AG04450 (cell line): Measurements from ENCODE around the gene CENPVL2. TPM values are rescaled to one million over a fixed set of nuclear protein-coding genes. Genes with fewer than 3 reads are reported as not detected.
"Not testable (repeated sequence)": the region's sequence is repeated elsewhere in the genome, so short reads cannot be mapped to it uniquely, and the experiment has no call there.

Experiments
- CTCF ChIA-PET: fragments of 300-600, 350-600 bp; formaldehyde crosslinking; extraction: SDS; loops from one replicate; lab custom pipeline; 2022; ENCODE audit warnings: antibody characterized with exemption, inconsistent platforms; lab: Charles Lee
- POLR2A ChIA-PET: fragments of 350-600 bp; formaldehyde crosslinking; extraction: SDS; loops from one replicate; lab custom pipeline; 2021; ENCODE audit warnings: antibody characterized with exemption, inconsistent platforms; lab: Yijun Ruan, JAX
- DNase-seq: peaks from one replicate; pipeline ENCODE4 v3.0.0-alpha.2; 2011; ENCODE audit warnings: low read depth, low spot score
- H3K27ac ChIP-seq: one replicate; pipeline ENCODE4 v1.5.1; 2012; ENCODE audit warnings: low read depth, low read length, control low read depth
- H3K27me3 ChIP-seq: one replicate; pipeline ENCODE4 v1.6.0; 2012; ENCODE audit warnings: low read length; ENCODE audit not compliant: control insufficient read depth, insufficient read depth
- H3K4me3 ChIP-seq: 2 replicates; pipeline ENCODE4 v1.5.1; 2011; ENCODE audit warnings: mild to moderate bottlenecking, low read depth, low read length, control low read depth
- H3K9me3 ChIP-seq: 2 replicates; pipeline ENCODE4 v1.5.1; 2012; ENCODE audit warnings: low read length; ENCODE audit not compliant: control insufficient read depth, insufficient read depth
- polyA plus RNA-seq: library from polyadenylated mRNA; depleted of rRNA; stranded (reverse); fragments of >200 nt; gene quantifications from 2 replicates; pipeline ENCODE4 v1.2.3, GENCODE V29; 2011; rRNA removed
- TF ChIP-seq, protein P1 (sequence below): IDR thresholded peaks from 2 replicates; pipeline ENCODE4 v1.5.1; 2011; ENCODE audit warnings: low read depth, low read length, control low read depth, inconsistent platforms

The CENPVL2 gene
- polyA plus RNA-seq, 1 experiment: not detected

DNA sequence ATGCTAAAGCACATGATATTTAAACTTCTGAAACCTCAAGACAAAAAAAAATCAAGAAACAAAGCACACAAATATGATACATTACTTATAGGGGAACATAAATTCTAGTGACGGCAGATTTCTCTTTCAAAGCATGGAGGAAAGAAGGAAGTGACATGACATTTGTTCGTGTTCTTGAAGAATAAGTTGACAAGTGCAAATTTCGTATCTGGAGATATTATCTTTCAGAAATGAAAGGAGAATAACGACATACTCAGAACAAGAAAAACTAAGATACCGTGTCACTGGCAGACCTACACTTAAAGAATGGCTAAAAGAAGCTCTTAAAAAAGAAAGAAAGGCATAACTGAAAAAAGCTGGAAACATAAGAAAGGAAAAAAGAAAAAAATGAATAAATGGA lies 16.6 kb downstream of the CENPVL2 start:
- TF ChIP-seq, protein P1, sequence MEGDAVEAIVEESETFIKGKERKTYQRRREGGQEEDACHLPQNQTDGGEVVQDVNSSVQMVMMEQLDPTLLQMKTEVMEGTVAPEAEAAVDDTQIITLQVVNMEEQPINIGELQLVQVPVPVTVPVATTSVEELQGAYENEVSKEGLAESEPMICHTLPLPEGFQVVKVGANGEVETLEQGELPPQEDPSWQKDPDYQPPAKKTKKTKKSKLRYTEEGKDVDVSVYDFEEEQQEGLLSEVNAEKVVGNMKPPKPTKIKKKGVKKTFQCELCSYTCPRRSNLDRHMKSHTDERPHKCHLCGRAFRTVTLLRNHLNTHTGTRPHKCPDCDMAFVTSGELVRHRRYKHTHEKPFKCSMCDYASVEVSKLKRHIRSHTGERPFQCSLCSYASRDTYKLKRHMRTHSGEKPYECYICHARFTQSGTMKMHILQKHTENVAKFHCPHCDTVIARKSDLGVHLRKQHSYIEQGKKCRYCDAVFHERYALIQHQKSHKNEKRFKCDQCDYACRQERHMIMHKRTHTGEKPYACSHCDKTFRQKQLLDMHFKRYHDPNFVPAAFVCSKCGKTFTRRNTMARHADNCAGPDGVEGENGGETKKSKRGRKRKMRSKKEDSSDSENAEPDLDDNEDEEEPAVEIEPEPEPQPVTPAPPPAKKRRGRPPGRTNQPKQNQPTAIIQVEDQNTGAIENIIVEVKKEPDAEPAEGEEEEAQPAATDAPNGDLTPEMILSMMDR: no peak
- Histone ChIP-seq H3K4me3 (no peak overlapping the region), H3K27me3 (no peaks in the 10 kb centered on the region), H3K9me3 (no peaks in the 10 kb centered on the region), H3K27ac (no peak overlapping the region)
- CTCF ChIA-PET: no interaction called here
- POLR2A ChIA-PET: no interaction called here
- no peak for DNase-seq

DNA sequence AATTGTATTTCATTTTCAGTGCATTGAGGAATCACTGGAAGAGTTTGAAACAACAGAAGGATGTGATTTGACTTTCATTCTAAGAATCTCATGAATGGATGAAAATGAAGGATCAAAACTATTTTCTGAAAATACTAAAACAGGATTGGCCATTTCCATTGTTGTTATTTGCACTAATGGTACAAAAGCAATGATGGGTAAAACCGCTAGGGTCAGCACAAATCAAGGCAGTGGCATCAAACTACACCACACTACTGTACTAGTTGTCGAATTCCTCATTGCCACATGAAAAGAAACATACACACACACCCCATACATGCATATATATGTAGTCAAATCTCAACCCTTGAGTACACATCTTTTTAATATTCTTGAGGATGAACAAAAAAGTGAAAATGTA lies 39.3 kb downstream of the CENPVL2 start:
- ChIA-PET CTCF (no interaction called here), POLR2A (no interaction called here)
- Histone ChIP-seq H3K9me3 (no peaks in the 10 kb centered on the region), H3K4me3 (no peak overlapping the region), H3K27ac (no peak overlapping the region), H3K27me3 (no peaks in the 10 kb centered on the region)
- no peak for DNase-seq
- TF ChIP-seq, protein P1: no peak

DNA sequence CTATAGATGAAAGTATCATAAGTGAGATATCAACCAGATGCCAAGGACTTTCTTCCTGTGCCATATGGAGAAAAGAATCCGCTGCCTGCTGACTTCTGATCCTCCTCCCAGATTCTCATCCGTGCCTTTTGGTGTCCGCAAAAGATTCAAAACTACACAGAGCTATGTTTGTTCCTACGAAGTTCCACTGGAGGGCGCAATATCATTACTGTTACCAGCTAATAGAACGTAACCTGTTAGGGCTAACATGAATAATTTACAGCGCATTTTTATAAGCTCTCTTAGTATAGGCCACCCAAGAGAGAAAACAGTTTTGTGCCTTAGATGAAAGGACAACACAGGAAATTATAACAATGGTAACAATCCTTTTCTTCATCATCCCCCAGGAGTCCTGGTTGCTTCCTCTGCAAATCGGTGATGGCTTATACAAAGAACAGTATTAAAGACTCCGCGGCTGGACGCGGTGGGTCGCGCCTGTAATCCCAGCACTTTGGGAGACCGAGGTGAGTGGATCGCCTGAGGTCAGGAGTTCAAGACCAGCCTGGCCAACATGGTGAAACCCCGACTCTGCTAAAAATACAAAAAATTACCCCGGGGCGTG lies 41.1 kb downstream of the CENPVL2 start:
- TF ChIP-seq, protein P1: peak; percentile 51
- ChIA-PET POLR2A (interaction anchor here (0.9 kb wide), 1 partner anchor 252 kb away, joined by 3 read pairs; the partner anchor contains the start of gene MAGED1), CTCF (interaction anchor here (0.9 to 2.0 kb wide), 6 partner anchors 19 to 620 kb away, joined by 3 to 14 read pairs (median 5); no protein-coding TSS in a partner anchor)
- Histone ChIP-seq H3K27ac (no peak overlapping the region), H3K9me3 (no peaks in the 10 kb centered on the region), H3K4me3 (no peak overlapping the region), H3K27me3 (no peaks in the 10 kb centered on the region)
- peak; percentile 18 for DNase-seq

DNA sequence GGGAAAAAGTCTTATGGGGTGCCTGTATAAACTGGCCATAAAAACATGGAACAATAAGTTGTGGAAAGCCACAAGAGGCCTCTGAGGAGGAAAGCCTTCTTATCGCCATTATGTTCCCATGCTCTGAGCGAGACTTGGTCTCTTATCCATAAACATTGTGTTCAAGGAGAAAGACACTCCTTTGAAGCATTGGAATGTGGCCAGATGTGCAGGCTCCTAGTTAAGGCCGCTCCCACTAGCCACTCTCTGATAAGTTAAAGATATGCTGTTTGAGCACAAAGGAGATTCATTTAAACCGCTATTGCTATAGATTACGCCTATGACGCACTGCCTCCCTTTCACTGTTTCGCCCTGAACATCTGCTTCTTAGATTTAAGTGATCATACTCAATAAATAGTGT lies 46.1 kb downstream of the CENPVL2 start:
- H3K9me3 ChIP-seq, POLR2A ChIA-PET, H3K27ac ChIP-seq, DNase-seq, CTCF ChIA-PET, H3K27me3 ChIP-seq, H3K4me3 ChIP-seq: not testable (repeated sequence)

Other genes starting within 250 kb of the CENPVL2 start
- gene NUDT11, start 186.2 kb downstream of the CENPVL2 start, polyA plus RNA-seq: 17.4 and 20.2 TPM in 2 replicates
- not detected in 2 replicates for gene CENPVL3, start 63.9 kb downstream of the CENPVL2 start, polyA plus RNA-seq
- not detected in 2 replicates for gene CENPVL1, start 27.7 kb upstream of the CENPVL2 start, polyA plus RNA-seq
- gene GSPT2, start 60.6 kb upstream of the CENPVL2 start, polyA plus RNA-seq: 8.6 and 10.6 TPM in 2 replicates
- gene MAGED1, start 210.8 kb upstream of the CENPVL2 start, polyA plus RNA-seq: 549 and 622 TPM in 2 replicates